ENCODE results near the gene DNM3.

The DNM3 gene

DNA sequence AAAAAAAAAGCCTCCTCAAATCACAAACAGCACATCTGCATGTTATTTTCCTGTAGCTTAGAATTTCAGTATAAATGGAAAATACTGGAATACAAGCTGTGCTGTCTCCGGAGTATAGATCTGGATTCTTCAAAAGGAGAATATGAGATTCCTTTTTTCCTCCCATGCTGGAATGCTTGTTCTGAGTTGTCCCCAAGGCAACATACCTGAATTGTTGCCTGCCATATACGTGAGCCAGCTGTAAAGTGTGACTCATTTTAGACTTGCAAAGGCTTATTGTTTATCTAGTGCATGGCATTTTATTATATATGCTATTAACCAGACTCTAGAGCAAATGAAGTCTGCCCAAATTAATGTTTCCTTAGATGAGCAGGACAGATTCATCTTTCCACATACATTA lies 484.2 kb downstream of the DNM3 start:
- DNase-seq (ENCODE audit: low read depth in 2 of 2) = no peak

DNA sequence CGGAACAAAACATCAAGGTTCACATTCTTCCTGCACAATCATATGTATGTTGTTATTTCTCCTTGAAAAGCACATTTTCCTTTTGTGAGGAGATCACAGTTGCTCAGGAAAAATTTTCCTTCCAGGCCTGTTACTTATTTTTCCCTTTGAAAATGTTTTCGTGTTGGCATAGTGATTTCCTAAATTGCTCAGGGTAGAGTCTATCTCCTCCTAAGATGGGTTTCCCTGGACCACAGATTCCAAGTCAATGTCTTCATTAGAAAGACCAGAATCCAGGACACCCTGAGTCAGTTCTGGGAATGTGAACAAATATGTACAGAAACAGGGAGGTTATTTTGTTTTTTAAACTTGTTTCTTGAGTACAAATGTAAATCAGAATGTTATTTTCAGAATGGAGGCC lies 484.8 kb downstream of the DNM3 start:
- no peak for DNase-seq (ENCODE audit: low read depth in 2 of 2)

DNA sequence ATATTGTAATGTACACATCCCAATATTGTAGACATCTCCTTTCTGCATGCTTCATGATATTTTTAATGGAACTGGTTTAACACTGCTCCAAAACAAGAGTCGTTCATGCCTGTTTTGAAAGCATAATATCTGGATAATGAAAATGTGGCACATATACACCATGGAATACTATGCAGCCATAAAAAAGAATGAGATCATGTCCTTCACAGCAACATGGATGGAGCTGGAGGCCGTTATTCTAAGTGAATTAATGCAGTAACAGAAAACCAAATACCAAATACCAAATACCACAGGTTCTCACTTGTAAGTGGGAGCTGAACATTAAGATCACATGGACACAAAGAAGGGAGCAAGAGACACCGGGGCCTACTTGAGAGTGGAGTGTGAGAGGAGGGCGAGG lies 487.0 kb downstream of the DNM3 start:
- DNase-seq (ENCODE audit: low read depth in 2 of 2) = no peak

DNA sequence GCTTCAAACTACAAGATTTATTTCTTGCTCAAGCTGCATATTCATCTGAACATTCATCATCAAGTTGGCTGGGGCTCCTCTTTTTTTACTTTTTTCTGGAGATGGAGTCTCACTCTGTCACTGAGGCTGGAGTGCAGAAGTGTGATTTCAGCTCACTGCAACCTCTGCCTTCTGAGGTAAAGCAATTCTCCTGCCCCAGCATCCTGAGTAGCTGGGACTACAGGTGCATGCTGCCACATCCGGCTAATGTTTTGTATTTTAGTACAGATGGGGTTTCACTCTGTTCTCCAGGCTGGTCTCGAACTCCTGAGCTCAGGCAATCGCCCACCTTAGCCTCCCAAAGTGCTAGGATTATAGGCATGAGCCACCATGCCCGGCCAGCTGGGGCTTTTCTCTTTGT lies 490.9 kb downstream of the DNM3 start:
- no peak for DNase-seq (ENCODE audit: low read depth in 2 of 2)

DNA sequence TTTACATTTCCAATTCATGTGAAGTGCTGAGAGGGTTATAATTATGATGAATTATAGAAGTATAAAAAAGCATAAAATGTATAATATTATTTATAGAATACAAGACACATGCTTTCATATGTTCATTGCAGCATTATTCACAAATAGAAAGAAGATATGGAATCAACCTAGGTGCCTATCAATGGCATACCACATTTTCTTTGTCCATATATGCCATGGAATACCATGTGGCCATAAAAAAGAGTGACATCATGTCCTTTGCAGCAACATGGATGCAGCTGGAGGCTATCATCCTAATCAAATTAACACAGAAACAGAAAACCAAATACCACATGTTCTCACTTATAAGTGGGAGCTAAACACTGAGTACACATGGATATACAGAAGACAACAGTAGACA lies 494.1 kb downstream of the DNM3 start:
- no peak for DNase-seq (ENCODE audit: low read depth in 2 of 2)

DNA sequence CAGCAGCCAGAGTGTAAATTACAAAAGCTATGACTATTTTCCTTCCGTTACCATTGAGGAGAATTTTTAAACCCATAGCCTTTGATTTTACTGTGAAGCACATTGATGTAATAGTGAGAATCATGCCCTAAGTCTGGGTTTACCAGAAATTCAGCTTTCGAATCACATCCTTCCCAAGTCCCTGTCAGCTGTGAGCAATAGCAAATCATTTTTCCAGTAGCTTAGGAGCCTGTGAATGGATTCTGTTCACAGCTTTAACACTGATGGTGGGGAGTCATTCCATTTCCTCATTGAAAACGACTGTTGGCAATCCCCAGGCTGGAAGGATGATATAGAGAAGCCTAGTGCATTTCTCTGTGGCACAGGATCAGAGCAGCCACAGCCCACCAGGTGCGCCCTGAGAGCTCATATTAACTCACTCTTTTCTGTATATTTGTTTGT lies 497.0 kb downstream of the DNM3 start:
- peak; percentile 27 to 33 for DNase-seq (ENCODE audit: low read depth in 2 of 2)

DNA sequence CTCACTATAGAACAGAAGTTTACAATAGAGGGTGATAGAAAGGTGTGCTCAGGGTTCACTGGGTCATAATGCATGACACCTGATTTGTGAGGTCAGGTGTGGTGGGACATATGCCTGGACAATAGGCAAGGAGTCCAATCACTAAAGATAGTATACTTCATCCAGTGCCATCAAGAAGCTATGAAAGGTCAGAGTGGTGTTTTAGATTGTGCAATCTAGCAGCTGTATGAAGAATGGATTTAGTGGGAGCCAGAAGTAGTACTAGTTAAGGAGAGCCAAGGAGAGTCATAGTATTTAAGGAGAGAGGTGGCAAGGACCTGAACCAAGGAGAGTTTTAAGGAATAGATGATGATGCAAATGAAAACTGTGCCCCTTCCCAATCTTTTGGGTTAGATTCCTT lies 498.5 kb downstream of the DNM3 start:
- DNase-seq (ENCODE audit: low read depth in 2 of 2) = no peak

DNA sequence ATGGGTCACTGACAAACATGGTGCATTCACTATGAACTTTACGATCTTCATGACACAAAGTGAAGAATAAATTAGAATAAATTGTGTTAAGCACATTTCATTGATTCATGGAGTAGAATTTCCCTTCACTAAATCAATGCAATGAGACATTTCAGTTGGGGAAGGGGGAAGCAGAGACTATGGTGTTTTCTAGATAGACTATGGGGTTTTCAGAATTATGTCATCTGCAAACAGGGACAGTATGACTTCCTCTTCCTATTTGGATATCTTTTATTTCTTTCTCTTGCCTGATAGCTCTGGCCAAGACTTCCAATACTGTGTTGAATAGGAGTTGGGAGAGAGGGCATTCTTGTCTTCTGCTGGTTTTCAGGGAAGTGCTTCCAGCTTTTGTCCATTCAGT lies 499.2 kb downstream of the DNM3 start:
- no peak for DNase-seq (ENCODE audit: low read depth in 2 of 2)

DNA sequence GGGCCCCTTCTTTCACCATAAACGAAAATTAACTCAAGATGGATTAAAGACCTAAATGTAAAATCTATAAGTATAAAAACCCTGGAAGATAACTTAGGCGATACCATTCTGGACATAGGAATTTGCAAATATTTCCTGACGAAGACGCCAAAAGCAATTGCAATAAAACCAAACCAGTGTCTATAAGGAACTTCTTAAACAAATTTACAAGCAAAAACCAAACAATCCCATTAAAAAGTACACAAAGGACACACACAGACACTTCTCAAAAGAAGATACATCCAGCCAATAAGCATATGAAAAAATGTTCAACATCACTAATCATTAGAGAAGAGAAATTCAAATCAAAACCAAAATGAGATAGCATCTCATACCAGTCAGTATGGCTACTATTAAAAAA lies 500.4 kb downstream of the DNM3 start:
- no peak for DNase-seq (ENCODE audit: low read depth in 2 of 2)

DNA sequence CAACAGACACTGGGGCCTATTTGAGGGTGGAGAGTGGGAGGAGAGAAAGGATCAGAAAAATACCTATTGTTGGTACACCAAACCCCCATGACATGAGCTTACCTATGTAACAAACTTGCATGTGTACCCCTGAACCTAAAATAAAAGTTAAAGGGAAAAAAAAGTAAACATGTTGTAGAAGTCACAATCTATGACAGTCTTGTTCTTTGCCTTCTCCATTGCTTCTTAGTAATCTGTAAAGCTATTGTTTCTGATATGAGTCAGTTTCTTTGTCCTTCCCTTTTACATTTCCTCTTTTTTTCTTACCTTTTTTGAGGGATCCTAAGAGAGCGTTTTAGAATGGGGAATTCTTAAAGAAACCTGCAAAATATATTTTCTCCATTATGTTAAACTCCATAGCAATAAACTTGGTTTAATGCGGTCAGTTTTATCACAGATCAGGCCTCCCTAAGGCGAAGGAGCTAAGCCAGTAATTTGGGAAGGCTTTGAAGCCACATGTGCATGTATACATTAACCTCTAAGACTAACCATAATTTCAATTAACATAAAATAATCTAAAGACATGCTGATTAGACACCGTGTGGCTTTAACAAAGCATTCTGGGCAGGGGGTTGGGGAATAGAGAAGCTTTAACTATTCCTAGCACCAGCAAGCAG lies 501.4 kb downstream of the DNM3 start:
- no peak for DNase-seq (ENCODE audit: low read depth in 2 of 2)

DNA sequence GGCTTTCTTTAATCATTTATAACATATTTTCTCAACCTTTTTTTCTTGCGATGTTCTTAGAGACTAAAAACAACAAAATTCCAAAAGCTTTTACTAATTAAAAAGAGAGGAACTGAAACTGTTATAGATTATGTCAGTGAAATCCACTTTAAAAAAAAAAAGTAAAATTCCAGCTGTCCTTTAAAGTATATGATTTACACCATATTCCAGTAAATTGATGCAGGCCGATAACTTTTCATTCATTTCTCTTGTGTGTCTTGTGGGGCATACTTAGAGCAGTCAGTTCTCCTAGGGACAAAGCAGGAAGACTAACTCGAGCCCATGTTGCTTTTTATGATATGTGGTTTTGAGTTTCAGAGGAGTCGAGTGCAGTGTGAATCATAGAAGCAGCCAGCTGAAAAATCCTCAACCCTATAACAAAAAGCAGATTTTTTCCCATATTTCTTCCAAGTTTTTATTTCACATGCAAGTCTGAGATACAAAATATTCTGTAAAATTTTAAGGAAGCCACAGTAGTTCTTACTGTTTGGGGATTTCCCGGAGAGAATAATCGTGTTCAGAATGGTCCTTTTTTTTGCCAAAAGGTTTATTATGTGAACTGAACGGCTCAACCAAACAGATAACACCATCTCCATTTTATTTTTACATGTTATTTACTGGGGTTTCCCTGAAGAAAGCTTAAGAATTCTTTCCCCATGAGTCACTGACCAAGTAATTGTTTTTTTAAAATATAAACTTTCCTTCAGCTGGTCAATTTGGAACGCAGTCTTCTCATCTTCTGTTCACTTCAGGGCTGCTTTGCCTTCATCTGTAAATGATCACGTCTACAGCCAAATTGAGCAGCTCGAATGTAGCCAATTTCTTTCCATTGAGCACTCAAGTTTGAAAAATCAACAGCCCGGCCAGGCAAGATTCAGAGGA lies 502.2 kb downstream of the DNM3 start:
- no peak for DNase-seq (ENCODE audit: low read depth in 2 of 2)

DNA sequence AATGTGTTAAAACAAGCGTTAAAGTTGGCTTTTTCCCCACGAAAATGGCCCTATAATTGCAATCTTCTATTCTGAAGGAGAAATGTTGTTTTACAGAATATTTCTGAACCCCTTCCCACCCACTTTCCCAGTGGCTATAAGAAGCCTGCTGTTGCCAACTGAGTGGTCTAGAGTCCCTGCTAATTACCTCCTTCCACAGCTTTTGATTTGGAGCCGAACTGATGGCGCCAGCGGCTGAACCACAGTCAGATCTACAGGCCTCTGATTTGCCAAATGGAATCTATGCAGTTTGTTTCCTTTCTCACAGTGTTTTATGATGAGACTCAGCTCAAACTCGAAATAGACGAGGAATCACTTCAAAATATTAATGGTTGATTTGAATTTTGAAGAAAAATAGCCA lies 503.1 kb downstream of the DNM3 start:
- no peak for DNase-seq (ENCODE audit: low read depth in 2 of 2)

DNA sequence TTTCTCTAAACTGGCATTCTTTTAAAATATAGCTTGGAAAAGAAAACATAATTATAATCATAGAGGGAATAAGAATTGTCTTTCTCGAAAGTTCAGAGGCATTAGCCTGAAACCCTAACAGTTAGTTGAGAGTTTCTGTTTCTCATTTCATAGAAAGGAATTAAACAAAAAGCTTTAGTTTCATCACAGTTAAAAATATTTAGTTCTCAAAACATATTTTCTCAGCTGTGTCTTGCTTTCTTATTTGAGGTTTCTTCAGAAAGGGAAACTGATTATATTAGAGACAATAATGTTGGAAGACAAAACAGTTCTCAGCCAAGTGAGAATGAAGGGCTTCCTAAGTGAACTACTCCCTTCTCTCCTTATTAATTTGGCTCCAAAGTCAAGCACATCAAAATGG lies 503.8 kb downstream of the DNM3 start:
- DNase-seq (ENCODE audit: low read depth in 2 of 2) = no peak

DNA sequence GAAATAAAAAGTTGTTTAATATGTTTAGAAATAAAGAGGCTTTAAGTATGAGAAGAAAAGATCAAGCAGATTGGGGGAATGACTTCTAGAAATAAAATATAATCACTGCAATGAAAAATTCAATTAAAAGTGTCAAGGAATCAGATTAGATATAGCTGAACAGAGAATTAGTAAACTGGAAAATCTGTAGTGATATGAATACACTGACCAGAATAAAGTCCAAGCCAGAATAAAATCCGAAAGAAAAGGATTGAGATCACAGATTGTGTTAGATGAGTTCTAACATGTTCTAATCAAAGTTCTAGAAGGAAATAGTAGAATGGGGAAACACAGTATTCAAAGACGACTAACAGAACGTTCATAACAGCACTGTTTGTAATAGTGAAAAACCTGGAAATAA lies 506.1 kb downstream of the DNM3 start:
- DNase-seq (ENCODE audit: low read depth in 2 of 2) = no peak

DNA sequence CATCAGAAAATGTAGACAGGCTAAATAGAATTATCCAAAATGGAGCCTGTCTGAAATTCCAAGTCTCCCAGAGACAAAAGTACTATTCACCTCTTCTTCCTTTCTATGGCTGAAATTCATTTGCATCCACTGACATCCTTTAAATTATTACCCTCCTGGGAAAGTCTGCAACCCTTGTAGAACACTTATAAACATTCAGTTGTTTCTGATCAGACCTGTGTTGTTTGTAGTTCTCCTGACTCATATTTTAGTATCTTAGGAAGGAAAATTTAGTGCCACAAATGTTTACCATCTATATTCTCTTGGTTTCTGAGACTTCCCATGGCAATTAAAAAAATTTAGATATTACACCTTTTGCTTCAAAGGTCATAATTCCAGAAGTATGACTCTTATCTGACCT lies 509.6 kb downstream of the DNM3 start:
- no peak for DNase-seq (ENCODE audit: low read depth in 2 of 2)

DNA sequence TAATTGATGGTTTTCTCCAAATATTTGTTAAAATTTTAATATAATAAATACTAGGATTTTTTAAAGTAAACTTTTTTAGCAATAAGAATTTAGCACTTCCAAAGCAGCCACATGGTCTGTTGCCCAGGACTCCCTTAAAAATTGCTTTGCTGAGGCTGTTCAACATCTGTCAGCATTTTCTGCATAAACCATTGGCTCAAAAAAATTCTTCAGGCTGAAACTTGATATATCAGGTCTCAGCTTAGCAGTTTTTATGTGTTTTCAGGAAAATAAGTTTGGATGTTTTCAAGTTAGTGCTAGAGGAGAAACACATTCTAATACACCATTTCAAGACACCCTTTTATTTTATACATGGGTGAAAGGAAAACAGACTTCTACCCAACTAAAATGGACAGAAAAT lies 510.0 kb downstream of the DNM3 start:
- no peak for DNase-seq (ENCODE audit: low read depth in 2 of 2)

DNA sequence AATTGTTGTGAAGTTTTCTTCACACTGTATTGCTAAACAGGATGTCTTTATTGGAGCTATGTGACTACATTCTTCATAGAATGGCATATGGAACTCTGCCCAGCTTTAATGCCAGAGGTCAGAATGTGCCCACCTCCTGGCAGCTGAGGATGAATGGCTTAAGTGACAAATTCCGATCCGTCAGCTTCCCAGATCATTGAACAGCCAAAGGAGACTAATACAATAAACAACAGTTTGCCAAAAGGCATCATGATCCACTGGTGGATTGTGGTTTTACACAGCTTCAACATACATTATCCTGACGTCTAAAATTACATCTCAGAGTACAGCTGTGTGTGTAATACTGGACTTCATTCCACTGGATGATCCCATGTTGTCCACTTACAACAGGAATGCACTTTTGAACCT lies 510.5 kb downstream of the DNM3 start:
- DNase-seq (ENCODE audit: low read depth in 2 of 2) = no peak

DNA sequence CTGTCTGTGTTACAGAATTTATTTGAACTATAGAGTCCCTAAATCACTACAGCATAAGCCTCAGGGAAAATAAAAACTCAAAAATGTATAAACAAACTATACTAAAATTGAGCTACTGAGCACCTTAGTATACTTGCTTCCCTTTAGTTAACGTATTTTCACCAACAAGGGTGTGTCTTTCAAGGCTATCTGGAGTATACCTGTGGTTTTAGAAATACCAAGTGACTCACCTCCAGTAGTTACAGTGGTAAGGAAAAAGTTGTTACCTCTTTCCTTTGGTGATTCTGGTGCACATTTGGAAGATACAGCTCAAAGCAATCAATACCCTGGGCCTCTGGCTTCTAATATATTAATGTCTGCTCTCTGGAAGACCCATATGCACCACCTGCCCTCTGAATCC lies 511.1 kb downstream of the DNM3 start:
- DNase-seq (ENCODE audit: low read depth in 2 of 2) = no peak

DNA sequence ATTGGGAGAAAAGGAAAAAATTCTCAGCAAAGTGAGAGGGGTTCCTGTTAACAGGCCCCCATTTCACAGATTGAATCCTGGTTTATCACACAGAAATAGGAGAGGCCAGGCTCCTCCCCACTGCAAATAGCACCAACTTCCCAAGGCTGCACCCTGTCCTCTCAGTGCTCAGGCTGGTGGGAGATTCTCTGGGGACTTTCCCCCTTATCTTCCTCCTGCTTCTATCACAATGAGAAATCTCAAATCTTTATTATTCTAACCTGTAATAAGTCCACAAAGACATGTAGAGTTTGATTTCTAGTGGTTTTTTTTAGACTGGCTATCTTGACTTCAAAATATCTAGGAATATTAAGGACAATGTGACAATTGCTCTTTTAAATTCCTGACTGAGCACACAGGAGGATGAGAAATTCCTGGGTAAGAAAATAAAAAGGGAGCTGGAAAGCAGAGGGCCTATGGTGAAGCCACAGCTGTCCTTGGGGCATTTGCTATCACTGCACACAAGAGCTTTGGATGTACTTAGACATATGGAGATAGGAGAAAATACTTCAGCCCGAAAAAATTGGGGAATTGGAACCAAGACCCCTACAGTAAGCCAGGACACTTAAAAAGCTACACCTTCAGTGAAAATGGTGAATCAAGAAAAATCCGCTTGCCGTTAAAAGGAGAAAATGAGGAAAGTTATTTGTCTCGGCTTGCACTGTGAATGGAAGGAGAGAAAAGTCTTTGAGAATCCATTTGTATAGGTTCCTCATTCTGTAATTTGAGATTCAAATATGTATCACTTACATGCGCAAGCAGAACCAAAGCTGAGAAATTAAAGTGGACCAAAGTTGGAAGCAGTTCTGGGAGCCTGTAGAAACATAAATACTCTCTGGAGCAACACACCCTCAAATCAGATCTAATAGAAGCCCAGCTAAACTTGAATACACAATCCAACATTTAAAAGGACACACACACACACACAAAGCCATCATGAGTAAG lies 513.3 kb downstream of the DNM3 start:
- no peak for DNase-seq (ENCODE audit: low read depth in 2 of 2)

DNA sequence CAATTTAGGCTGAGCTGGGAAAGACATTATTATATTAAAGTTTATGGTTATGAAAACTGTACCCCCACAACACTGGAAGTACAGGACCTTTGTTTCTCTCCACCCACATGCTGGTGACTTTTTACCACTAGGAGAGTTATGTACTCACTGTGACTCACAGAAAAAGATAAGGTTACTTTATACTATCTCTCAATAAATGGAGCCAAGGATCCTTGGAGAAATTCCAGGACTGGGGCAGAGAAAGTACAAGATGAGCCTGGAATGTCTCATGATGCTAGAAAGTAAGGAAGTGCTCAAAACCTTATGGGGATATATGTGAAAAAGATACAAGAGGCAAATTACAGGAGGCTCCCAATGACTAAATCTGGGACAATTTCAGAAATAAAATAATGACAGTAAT lies 515.3 kb downstream of the DNM3 start:
- DNase-seq (ENCODE audit: low read depth in 2 of 2) = no peak

DNA sequence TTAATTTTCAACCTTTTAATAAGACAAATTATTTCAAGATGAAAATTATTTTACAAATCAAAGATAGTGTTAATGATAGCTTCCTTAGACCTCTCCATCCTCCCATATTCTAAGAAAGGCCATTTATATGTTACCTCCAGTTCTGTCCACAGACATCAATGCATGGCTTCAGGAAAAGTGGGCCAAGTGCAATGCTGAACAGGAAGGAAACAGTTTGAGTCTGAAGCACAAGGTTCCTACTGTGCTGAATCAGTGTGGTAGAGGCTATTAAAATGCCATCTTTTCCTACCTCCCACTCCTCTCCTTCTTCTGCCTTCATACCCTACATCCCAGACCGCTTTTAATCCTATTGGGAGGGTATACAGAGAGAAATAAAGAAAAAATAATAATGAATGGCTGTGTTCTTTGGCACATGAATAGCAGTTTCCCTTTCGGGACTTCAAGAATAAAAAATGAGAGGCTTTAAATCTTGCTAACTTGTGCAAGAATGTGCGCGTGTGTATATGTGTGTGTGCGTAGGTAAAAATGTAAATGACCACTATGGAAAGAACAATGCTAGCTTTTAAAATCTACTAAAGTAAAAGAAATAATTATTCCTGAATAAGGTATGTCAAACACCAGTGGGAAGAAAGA lies 516.6 kb downstream of the DNM3 start:
- DNase-seq (ENCODE audit: low read depth in 2 of 2) = no peak
